Stimulated activated CD4-positive, alpha-beta T cell treated with anti-CD3 and anti-CD28 coated beads, Interleukin-12 subunit alpha, Interleukin-12 subunit beta, amount 100 ng/mL, for 48 hours (primary cell): Measurements from ENCODE around the gene CCDC134.

Source experiments
- DNase-seq, 3 donors: peaks; one replicate each; pipeline ENCODE4 v3.0.0-alpha.2; 2020; ENCODE audit warnings: low read depth in 2 of 3, low spot score in 1 of 3

Gene CCDC134

GRCh38 chr22:41782751-41783150 lies 17.7 kb upstream of the CCDC134 start:
- no peak for DNase-seq

- DNase-seq, result no peak
Measured at GRCh38 chr22:41787331-41787730, 13.1 kb upstream of the CCDC134 start.

- DNase-seq, result no peak
Measured at GRCh38 chr22:41793871-41794270, 6.6 kb upstream of the CCDC134 start.

- no peak for DNase-seq
Measured at GRCh38 chr22:41798736-41799135, 1.7 kb upstream of the CCDC134 start.

GRCh38 chr22:41799486-41800347 lies 762 bp upstream of the CCDC134 start:
- peak in 1 of 3 donors; percentile 26 for DNase-seq

GRCh38 chr22:41801147-41801819 lies 804 bp downstream of the CCDC134 start:
- DNase-seq, result no peak

- no peak for DNase-seq
Measured at GRCh38 chr22:41801886-41802285, 1.4 kb downstream of the CCDC134 start.

- no peak for DNase-seq
Measured at GRCh38 chr22:41805639-41806038, 5.2 kb downstream of the CCDC134 start.

- DNase-seq, result no peak
Measured at GRCh38 chr22:41808400-41808799, 7.9 kb downstream of the CCDC134 start.

- no peak for DNase-seq
Measured at GRCh38 chr22:41810022-41810421, 9.5 kb downstream of the CCDC134 start.

- no peak for DNase-seq
Measured at GRCh38 chr22:41812805-41813545, 12.5 kb downstream of the CCDC134 start.

- no peak for DNase-seq
Measured at GRCh38 chr22:41813726-41814410, 13.4 kb downstream of the CCDC134 start.

GRCh38 chr22:41815716-41816115 lies 15.2 kb downstream of the CCDC134 start:
- DNase-seq, result no peak

- DNase-seq, result no peak
Measured at GRCh38 chr22:41816241-41816640, 15.8 kb downstream of the CCDC134 start.

- no peak for DNase-seq
Measured at GRCh38 chr22:41816871-41817270, 16.4 kb downstream of the CCDC134 start.

GRCh38 chr22:41818011-41818410 lies 17.5 kb downstream of the CCDC134 start:
- no peak for DNase-seq

- no peak for DNase-seq
Measured at GRCh38 chr22:41818596-41818995, 18.1 kb downstream of the CCDC134 start.

- DNase-seq, result no peak
Measured at GRCh38 chr22:41819257-41819656, 18.8 kb downstream of the CCDC134 start.

- no peak for DNase-seq
Measured at GRCh38 chr22:41820447-41820846, 20.0 kb downstream of the CCDC134 start.

- DNase-seq, result no peak
Measured at GRCh38 chr22:41821471-41822316, 21.2 kb downstream of the CCDC134 start.
